Measurements from ENCODE around the gene GRAMD2A.
A peak's percentile ranks its signal among the peaks of the same experiment; 100 is the strongest.

GRAMD2A gene

GRCh38 chr15:72199721-72200212 lies 2.2 kb upstream of the GRAMD2A start:
- H3K9me2 ChIP-seq (ENCODE audit: low read depth, low read length): no peaks in the 10 kb centered on the region
- H3K9ac ChIP-seq (ENCODE audit: low read length): no peak overlapping the region
- H2AFZ ChIP-seq (ENCODE audit: low read length): no peak overlapping the region
- 0 out of 2 replicates have a peak, but pooled peaks cover 7% of the 10 kb centered on the region for H3F3A ChIP-seq (ENCODE audit: insufficient read depth, low read length)
- peaks cover 71% of the 10 kb centered on the region for H3K36me3 ChIP-seq (ENCODE audit: insufficient read depth, low read length)
- H3K4me3 ChIP-seq (ENCODE audit: low read depth, low read length, poor library complexity, severe bottlenecking): no peak overlapping the region
- H4K20me1 ChIP-seq (ENCODE audit: insufficient read depth, low read length): no peaks in the 10 kb centered on the region
- H3K27me3 ChIP-seq (ENCODE audit: insufficient read depth, low read length): no peaks in the 10 kb centered on the region
- H3K27ac ChIP-seq (ENCODE audit: low read depth, low read length, poor library complexity, severe bottlenecking): no peak overlapping the region
- H3K4me1 ChIP-seq (ENCODE audit: insufficient read depth, low read length, severe bottlenecking): peaks cover 5% of the 10 kb centered on the region
- no peak for TF ChIP-seq EZH2 (IDR thresholded peaks at IDR 0.05; ENCODE audit: borderline replicate concordance, low read length)
- peak; percentile 79 for TF ChIP-seq CTCF (IDR thresholded peaks at IDR 0.05; ENCODE audit: low read length)
- H3K4me2 ChIP-seq (ENCODE audit: low read length): no peak overlapping the region
- no peaks in the 10 kb centered on the region for H3K9me3 ChIP-seq (ENCODE audit: low read length)
- H3K79me2 ChIP-seq (ENCODE audit: insufficient read depth, low read length): no peaks in the 10 kb centered on the region

GRCh38 chr15:72199205-72199515 lies 1.6 kb upstream of the GRAMD2A start:
- no peak for TF ChIP-seq EZH2 (IDR thresholded peaks at IDR 0.05; ENCODE audit: borderline replicate concordance, low read length)
- TF ChIP-seq CTCF (IDR thresholded peaks at IDR 0.05; ENCODE audit: low read length): no peak
- H3K4me1 ChIP-seq (ENCODE audit: insufficient read depth, low read length, severe bottlenecking): peaks cover 5% of the 10 kb centered on the region
- H3K27ac ChIP-seq (ENCODE audit: low read depth, low read length, poor library complexity, severe bottlenecking): no peak overlapping the region
- H2AFZ ChIP-seq (ENCODE audit: low read length): no peak overlapping the region
- no peak overlapping the region for H3K9ac ChIP-seq (ENCODE audit: low read length)
- peaks cover 64% of the 10 kb centered on the region for H3K36me3 ChIP-seq (ENCODE audit: insufficient read depth, low read length)
- no peaks in the 10 kb centered on the region for H4K20me1 ChIP-seq (ENCODE audit: insufficient read depth, low read length)
- H3K4me3 ChIP-seq (ENCODE audit: low read depth, low read length, poor library complexity, severe bottlenecking): no peak overlapping the region
- 0 out of 2 replicates have a peak, but pooled peaks cover 7% of the 10 kb centered on the region for H3F3A ChIP-seq (ENCODE audit: insufficient read depth, low read length)
- H3K27me3 ChIP-seq (ENCODE audit: insufficient read depth, low read length): no peaks in the 10 kb centered on the region
- H3K4me2 ChIP-seq (ENCODE audit: low read length): no peak overlapping the region
- no peaks in the 10 kb centered on the region for H3K9me3 ChIP-seq (ENCODE audit: low read length)
- no peaks in the 10 kb centered on the region for H3K9me2 ChIP-seq (ENCODE audit: low read depth, low read length)
- H3K79me2 ChIP-seq (ENCODE audit: insufficient read depth, low read length): no peaks in the 10 kb centered on the region

GRCh38 chr15:72198356-72199204 lies 993 bp upstream of the GRAMD2A start:
- H3K4me1 ChIP-seq (ENCODE audit: insufficient read depth, low read length, severe bottlenecking): peaks cover 5% of the 10 kb centered on the region
- no peaks in the 10 kb centered on the region for H4K20me1 ChIP-seq (ENCODE audit: insufficient read depth, low read length)
- no peak overlapping the region for H2AFZ ChIP-seq (ENCODE audit: low read length)
- 0 out of 2 replicates have a peak, but pooled peaks cover 3% of the 10 kb centered on the region for H3F3A ChIP-seq (ENCODE audit: insufficient read depth, low read length)
- TF ChIP-seq CTCF (IDR thresholded peaks at IDR 0.05; ENCODE audit: low read length): no peak
- TF ChIP-seq EZH2 (IDR thresholded peaks at IDR 0.05; ENCODE audit: borderline replicate concordance, low read length): no peak
- no peaks in the 10 kb centered on the region for H3K27me3 ChIP-seq (ENCODE audit: insufficient read depth, low read length)
- H3K9ac ChIP-seq (ENCODE audit: low read length): no peak overlapping the region
- no peak overlapping the region for H3K4me3 ChIP-seq (ENCODE audit: low read depth, low read length, poor library complexity, severe bottlenecking)
- H3K79me2 ChIP-seq (ENCODE audit: insufficient read depth, low read length): no peaks in the 10 kb centered on the region
- no peaks in the 10 kb centered on the region for H3K9me2 ChIP-seq (ENCODE audit: low read depth, low read length)
- H3K36me3 ChIP-seq (ENCODE audit: insufficient read depth, low read length): peaks cover 59% of the 10 kb centered on the region
- no peak overlapping the region for H3K4me2 ChIP-seq (ENCODE audit: low read length)
- no peaks in the 10 kb centered on the region for H3K9me3 ChIP-seq (ENCODE audit: low read length)
- H3K27ac ChIP-seq (ENCODE audit: low read depth, low read length, poor library complexity, severe bottlenecking): no peak overlapping the region
